Fibroblast of skin of back (primary cell): ENCODE data around the gene GLYATL1B. TPM values are rescaled to one million over a fixed set of nuclear protein-coding genes. Genes with fewer than 3 reads are reported as not detected.
A peak's percentile ranks its signal among the peaks of the same experiment; 100 is the strongest.
"Not testable (repeated sequence)": the region's sequence is repeated elsewhere in the genome, so short reads cannot be mapped to it uniquely, and the experiment has no call there.

Source experiments
- DNase-seq: peaks from one replicate; pipeline ENCODE4 v3.0.0-alpha.2; 2013
- polyA plus RNA-seq, 2 experiments: library from polyadenylated mRNA; unstranded; fragments of 120-200 nt; gene quantifications; one replicate each; pipeline ENCODE4 v1.2.1, GENCODE V29; 2013; ENCODE audit not compliant: insufficient read length in 2 of 2

Gene GLYATL1B, protein sequence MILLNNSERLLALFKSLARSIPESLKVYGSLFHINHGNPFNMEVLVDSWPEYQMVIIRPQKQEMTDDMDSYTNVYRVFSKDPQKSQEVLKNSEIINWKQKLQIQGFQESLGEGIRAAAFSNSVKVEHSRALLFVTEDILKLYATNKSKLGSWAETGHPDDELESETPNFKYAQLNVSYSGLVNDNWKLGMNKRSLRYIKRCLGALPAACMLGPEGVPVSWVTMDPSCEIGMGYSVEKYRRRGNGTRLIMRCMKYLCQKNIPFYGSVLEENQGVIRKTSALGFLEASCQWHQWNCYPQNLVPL
- not detected for polyA plus RNA-seq (2013, experiment 1 of 2; ENCODE audit: insufficient read length)
- not detected for polyA plus RNA-seq (2013, experiment 2 of 2; ENCODE audit: insufficient read length)

DNA sequence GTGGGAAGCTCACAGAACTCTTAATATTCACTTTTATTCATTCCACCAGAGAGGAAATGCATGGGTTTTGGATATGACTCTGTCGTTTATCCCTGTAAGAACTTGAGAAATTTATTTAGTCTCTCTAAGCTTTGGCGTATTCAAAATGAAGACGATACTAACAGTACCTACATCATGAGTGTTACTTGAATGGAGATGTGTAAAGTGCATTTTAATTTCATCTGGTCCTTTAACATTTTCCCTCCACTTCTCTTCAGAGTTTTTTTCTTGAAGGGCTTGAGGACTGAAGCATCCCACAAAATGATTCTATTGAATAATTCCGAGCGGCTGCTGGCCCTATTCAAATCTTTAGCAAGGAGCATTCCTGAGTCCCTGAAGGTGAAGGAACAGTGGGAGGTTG, at the start of gene GLYATL1B:
Gene GLYATL1B (plus strand): TSS at position 301 of the 400 bp plus-strand sequence. CDS start 0 bp downstream, at position 301.
- DNase-seq: not testable (repeated sequence)

DNA sequence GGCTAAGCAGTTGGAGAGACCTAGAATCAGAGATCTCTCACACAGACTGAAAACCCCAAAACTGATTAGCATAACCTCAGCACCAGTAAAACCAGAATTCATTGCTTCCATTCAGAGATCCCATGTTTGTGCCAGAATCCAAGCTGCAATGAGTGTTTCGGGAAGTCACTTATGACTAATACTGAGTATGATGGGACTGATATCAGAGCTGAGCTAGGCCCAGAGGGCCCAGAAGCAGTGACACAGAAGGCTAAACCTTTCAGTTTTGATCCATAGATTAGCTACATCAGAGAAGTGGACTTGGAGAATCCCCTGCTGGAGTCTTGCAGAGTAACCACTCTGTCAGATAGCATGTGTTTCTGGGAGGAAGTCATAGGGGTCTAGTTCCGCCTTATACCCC, 49.6 kb upstream of the GLYATL1B start:
- DNase-seq: not testable (repeated sequence)

DNA sequence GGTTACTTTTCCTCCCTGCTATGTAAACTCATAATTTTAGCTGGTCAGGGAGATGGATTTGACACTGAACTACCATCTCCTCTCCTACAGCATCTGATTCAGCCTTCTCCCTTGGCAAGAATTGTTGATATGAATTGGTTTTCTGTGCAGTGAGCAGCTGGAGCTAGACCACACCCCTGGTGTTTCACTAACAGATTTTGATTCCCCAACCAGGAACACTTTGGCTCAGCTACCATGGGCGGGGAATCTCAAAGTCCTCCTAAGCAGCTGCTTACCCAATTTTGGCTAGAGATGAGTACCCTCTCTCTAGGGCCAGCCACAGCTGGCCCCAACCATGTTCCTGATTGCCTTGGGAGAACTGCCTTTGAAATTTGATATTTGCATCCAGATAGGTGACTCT, 48.7 kb upstream of the GLYATL1B start:
- not testable (repeated sequence) for DNase-seq

DNA sequence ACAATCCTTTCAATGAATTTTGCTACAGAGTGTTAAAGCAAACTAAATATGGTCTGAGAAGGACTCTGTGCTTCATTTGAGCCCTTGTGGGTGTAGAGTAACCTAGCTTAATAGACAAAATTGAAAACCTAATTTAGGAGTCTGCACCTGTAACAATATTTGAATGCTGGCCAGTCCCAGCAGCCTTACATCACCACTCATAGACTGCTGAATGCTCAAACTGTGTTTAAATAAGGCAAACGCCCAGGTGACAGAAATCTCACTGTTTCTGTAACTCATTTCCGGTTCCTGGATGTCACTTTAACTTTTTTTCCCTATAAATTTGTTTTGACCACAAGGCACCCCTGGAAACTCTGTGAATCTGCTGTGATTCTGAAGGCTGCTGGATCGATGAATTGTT, 45.5 kb upstream of the GLYATL1B start:
- DNase-seq: no peak

DNA sequence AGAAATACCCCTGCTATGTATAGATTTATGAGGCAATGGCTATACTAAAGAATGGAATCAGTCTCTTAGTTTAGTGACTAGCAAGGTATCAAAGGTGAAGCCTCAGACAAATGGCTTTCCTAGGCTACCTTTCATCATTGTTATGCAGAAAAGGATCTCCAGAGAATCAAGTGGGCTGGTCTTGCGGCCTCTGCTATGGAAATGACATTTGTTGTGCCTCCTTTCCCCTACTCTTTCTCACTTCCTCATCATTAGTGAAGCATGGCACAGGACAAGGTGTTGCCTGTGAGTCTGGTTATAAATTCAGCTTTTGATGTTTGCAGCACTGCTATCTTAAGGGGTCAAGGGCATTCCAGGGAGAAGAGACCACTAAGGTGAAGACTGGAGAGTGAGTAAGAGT, 34.7 kb upstream of the GLYATL1B start:
- not testable (repeated sequence) for DNase-seq

DNA sequence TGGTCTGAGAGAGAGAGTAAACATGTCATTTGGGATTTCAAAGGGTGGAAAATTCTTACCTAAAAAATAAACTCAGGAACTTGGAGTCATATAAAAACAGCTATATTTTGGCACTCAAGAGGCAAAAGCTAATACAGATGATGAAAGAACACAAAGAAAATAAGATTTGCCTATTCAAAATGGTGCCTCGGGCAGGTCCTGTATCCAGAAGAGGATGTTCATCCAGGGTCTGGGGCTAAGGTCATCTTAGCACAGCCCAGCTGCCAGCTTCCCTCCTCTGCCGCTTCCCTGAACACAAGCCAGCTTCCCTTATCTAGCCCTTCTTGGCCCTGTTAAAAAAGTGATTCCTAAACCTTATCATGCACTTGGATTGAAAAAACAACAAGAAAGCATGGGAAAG, 33.8 kb upstream of the GLYATL1B start:
- DNase-seq: not testable (repeated sequence)

DNA sequence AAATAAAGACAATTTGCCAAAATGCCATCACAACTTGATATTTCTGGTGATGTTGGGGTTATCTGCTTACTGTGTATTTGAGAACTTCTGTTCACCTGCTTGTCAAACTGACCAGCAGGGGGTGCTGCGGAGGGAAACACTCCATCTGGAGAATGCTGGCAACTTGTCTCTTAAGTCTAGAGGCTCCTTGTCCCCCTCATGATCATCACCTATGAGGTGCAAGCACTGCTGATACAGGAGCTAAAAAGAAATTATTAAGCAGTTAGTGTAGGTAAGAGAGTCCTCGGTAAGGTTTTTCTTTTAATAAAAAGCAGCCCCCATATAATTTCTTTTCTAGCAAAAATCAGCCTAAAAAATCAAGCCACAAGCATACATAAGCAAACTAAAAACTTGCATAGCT, 32.7 kb upstream of the GLYATL1B start:
- peak; percentile 43 for DNase-seq

DNA sequence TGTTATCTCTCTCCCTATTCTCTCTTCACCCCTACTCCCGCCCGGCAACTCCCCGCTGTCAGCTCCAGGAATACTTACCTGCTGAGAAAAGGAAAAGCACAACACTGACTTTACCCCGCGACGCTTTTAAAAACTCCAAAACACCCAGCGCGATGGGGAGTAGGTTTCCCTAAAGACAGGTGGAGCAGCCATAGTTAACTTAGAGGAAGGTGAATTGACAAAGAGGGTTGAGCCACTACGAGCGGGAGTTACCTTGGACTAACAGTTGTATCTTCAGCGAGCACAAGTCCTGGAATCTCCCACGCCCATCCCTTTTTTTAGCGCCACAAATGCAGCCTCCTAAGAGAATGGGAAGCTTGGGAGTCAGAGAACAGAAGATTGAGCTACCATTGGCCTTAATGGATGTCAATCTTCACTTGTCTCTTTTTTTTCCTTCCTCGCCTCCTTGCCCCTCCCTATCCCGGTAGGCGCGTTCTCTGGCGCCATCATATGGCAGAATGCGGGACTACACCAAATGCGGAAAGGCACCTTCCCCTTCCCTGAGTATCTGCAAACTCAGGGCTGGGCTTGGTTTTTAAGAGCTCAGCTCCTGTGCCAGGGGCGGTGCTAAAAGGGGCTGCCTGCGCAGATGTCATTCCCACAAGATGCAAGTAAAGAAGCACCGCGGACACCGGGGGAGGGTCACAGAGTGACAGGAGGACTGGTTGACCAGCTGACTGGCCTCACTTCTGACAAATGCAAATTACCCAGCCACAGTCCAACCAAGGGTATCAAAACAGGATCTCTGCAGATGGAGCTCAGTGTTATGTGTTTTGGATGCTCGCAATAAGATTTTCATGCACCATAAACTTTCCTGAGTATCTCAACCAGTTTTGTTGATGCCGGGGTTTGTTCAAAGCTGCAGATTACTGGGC, 27.7 kb upstream of the GLYATL1B start:
- DNase-seq: peak; percentile 90

DNA sequence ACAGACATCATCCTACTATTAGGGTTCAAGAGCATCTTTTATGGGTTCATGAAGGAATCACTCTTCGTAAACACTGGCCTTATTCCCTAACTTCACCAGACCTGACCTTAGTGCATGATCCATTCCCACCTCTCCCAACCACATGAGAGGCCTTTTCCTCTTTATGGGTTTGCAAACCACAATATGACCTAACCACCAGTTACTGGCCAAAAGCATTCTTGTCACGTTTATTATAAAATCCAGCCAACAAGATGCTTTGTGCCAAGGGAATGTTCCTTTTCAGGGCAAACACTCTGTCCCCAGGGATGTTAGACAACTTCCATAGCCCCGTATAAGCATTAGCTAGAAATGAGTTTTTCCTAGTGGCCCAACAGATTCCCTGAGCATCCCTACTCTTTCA, 26.0 kb upstream of the GLYATL1B start:
- DNase-seq: not testable (repeated sequence)

DNA sequence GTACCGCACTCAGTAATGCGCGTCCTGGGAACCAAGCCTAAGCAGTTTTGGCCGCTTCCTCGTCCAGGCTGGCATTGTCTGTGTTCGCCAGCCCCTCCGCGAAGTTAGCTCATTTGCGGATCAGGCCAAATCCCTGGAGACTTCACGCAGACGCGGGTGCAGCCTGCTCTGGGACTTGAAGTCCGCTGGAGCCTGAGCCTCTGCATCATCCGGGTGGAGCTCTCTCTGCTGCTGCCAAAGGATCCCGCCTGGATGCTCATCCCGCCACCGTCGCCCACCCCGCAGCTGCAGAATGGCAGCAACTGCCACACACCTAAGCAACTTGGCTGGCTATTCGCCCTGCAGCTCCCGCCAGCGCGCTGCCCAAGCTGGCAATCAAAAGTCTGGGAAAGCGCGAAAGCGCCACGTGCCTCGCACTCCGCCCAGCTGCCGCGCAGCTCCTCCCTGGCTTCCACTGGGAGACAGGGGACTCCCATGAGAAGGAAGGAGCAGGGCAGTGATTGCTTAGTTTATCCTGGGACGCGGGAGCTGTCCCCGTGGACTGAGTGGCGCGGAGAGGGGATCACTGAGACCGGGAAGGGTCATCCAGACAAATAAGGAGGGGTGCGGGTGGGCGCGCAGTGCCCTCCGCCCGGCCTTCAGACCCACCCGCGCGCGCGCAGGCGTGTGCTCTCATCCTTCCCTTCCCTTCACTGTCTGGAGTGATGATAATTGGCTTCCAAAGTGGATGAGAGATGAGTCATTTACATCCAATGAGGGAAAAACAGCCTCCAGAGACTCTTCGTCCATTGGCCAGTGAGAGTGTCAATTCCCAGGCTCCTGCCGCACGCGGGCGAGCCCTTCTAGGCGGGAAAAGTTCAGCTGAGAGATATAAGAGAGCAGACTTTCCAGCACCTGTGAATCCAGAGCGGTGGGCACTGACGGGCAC, 23.2 kb upstream of the GLYATL1B start:
- DNase-seq: peak; percentile 37

DNA sequence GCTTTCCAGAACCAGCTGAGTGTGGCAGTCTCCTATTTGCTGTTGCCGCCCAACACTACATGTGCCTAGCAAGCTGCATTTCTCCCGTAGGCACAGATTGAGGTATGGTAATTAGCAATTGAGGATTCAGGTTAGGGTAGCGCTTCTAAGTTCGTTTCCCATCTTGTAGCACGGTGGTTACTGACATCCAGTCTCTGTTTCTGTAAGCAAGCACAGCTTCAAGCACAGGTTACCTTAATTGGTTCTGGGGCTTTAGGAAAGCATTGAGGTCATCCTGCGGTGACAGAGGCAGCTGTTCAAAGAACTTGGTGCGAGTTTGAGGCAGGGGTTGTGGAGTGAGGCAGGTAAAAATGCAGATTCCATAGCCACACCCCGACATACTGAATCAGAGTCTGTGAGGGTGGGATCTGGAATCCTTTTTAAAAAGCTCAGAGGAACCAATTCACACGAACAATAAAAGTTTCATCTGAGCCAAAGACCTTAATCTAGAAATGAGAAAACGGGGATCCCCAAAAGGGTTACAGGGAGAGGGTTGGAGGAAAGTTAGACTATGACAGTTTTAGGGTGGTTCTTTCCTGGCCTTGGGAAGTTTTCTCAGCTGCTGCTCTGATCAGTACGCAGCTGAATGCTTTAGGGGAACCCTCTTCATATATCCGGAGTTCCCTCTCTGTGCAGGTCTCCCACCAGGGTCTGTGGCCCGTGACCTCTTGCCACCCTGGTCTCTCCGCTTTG, 21.9 kb upstream of the GLYATL1B start:
- DNase-seq: not testable (repeated sequence)

DNA sequence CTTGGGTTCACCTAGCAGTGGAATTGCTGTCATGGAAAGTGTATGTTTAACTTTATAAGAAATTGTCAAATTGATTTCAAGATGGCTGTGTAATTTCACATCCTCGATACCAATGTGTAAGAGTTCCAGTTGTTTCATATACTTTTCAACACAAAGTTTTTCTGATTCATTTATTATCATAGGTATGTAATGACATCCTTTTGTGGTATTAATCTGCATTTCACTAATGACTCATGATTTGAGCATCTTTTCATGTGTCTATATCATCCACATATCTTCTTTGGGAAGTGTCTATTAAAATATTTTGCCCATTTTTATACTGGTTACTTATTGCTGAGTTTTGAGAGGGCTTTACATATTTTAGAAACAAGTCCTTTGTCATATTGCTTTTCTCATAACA, 17.0 kb upstream of the GLYATL1B start:
- peak; percentile 68 for DNase-seq

DNA sequence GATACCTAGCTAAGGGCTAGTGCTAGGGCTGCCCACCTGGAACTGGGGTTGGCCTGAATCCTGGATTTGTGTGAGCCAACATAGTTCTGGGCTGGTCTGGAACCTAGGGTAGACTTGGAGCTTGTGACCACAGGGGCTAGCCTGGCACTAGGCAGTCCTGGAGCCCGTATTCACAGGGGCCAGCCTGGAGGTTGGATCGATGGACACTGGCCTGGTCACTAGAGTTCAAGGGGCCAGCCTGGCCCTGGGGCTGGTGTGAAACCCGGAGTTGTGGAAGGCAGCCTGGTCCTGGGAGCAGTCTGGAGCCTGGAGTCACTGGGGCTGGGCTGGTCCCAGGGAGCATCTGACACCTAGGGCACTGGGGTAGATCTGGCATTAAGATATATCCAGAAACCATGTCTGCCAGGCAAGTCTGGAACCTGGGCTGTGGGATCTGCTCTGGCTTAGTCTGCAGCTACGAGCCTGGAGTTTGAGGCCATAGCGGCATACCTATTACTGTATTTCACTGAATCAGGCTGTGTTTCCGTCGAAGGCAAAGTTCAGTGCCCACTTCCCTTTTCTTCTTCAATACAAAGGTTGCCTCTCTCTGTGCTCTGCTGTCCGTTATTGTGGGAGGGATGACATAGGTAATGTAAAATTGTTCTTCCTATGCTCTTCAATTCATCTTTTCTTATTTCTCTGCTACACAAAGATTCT, 9.1 kb upstream of the GLYATL1B start:
- DNase-seq: no peak

DNA sequence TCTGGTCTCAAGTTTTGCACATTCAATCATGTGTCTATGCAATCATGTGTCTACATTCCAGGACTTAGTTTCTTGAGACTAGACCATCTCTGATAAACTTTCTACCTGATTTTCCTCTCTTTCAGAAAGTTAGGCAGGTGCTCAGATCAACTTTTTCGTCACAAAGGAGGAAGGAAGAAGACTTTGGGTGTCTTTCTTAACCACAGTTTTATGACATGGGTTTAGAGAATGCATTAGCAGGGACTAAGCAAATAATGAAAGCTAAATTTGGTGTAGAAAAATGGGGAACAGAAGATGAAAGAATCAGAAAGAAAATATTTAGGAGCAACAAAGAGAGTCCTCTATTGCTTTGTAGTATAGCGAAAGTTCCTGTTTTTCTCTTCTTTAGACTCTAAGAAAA, 7.7 kb upstream of the GLYATL1B start:
- DNase-seq: no peak

DNA sequence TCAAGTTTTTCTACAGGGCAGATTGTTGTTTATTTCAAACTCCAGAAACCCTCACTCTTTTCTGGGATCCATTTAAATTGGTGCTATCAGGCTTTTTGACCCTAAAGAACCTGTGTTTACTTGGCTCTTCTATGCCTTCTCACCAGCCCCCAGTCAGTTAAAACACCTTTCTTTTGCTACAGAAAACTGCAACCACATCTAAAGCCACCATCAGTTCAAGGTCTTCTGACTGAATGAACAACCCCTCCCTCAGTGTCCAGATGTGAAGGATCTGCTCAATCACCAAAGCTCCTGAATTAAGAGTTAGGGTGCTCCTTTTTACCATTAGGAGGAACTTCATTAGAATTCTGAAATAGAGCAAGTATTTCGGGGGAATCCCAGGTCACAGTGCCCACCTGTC, 7.0 kb upstream of the GLYATL1B start:
- no peak for DNase-seq

DNA sequence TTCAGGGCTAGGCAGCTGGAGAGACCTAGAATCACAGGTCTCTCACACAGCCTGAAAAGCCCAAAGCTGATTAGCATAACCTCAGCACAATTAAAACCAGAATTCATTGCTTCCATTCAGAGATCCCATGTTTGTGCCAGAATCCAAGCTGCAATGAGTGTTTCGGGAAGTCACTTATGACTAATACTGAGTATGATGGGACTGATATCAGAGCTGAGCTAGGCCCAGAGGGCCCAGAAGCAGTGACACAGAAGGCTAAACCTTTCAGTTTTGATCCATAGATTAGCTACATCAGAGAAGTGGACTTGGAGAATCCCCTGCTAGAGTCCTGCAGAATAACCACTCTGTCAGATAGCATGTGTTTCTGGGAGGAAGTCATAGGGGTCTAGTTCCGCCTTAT, 5.7 kb upstream of the GLYATL1B start:
- DNase-seq: not testable (repeated sequence)

DNA sequence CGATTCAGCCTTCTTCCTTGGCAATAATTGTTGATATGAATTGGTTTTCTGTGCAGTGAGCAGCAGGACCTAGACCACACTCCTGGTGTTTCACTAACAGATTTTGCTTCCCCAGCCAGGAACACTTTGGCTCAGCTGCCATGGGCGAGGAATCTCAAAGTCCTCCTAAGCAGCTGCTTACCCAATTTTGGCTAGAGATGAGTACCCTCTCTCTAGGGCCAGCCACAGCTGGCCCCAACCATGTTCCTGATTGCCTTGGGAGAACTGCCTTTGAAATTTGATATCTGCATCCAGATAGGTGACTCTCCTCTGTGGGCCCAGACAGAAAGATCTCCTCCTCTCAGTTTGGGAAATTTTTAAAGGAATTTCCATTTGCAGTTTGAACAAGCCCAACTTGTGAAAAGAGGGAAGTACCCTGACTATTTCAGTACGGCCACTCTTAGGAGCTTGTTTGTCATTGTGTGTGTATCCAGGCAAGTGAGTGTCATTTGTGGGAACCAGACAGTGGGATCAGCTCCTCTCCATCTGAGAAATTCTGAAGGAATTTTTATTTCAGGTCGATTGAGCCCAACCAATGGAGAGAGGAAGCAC, 4.6 kb upstream of the GLYATL1B start:
- DNase-seq: not testable (repeated sequence)

DNA sequence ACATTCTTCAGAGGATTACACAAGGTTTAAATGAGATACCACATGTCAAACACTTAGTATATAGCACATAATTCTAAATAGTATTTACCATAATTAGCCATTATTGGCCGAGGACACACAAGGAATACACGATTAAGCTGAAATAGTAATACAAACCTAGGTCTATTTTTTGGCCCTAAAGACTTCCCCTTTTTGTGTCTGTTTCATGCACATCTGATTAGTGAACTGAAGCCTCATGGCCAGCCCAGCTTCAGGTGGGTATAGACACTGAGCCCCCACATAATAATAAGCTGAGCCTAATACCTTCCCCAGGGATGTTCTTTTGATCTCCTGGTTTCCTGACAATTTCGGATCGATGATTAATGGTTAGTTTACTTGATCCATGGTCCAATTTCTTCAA, 2.1 kb downstream of the GLYATL1B start:
- DNase-seq: no peak

DNA sequence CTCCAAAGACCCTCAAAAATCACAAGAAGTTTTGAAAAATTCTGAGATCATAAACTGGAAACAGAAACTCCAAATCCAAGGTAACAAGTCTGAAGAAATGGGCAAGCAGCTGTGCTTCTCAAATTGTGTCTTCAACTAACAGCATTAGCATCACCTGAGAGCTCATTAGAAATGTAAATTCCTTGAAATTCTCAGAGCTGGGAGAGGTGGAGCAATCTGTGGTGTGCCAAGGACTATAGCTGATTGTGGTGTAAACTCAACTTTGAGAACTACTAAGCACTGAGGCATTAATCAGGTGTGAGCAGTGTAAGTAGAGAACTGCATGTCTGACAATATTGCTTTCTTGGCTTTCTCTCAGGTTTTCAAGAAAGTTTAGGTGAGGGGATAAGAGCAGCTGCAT, 7.5 kb downstream of the GLYATL1B start:
- DNase-seq: not testable (repeated sequence)

DNA sequence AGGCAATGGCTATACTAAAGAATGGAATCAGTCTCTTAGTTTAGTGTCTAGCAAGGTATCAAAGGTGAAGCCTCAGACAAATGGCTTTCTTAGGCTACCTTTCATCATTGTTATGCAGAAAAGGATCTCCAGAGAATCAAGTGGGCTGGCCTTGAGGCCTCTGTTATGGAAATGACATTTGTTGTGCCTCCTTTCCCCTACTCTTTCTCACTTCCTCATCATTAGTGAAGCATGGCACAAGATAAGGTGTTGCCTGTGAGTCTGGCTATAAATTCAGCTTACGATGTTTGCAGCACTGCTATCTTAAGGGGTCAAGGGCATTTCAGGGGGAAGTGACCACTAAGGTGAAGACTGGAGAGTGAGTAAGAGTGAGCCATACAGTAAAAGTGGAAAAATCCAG, 9.1 kb downstream of the GLYATL1B start:
- DNase-seq: not testable (repeated sequence)
